Karpas-422 (cell line): Measurements from ENCODE around the gene NFKBIZ. TPM values are rescaled to one million over a fixed set of nuclear protein-coding genes. Genes with fewer than 3 reads are reported as not detected.

Experiments used
- total RNA-seq: library from RNA; depleted of rRNA; stranded (reverse); fragments of >200 nt; shearing (Covaris generic); gene quantifications from 2 replicates; pipeline ENCODE4 v1.2.3, GENCODE V29; 2014; ENCODE audit warnings: low replicate concordance; rRNA removed

NFKBIZ gene
- total RNA-seq, 1 experiment from 2014 or later, result 6.3 TPM

Other genes starting within 250 kb of the NFKBIZ start
- gene ZBTB11, start 172.4 kb upstream of the NFKBIZ start, total RNA-seq, result 19.0 and 28.9 TPM in 2 replicates
- 3,600 and 7,010 TPM in 2 replicates for gene RPL24, start 162.8 kb upstream of the NFKBIZ start, total RNA-seq
- 15.0 and 21.7 TPM in 2 replicates for gene CEP97, start 124.9 kb upstream of the NFKBIZ start, total RNA-seq
- 18.6 and 20.2 TPM in 2 replicates for gene NXPE3, start 70.3 kb upstream of the NFKBIZ start, total RNA-seq